Endothelial cell (in vitro differentiated cells): Measurements from ENCODE around the gene RNASE11. TPM values are rescaled to one million over a fixed set of nuclear protein-coding genes. Genes with fewer than 3 reads are reported as not detected.

Source experiments
- DNase-seq: peaks from one replicate; pipeline ENCODE4 v3.0.0; 2021; ENCODE audit warnings: low spot score
- H3K27ac Mint-ChIP-seq: one replicate; pipeline ENCODE4 v1.8.0; 2021; ENCODE audit warnings: mixed read lengths, inconsistent platforms; ENCODE audit not compliant: unreplicated experiment
- H3K27me3 Mint-ChIP-seq: one replicate; pipeline ENCODE4 v1.8.0; 2021; ENCODE audit warnings: mild to moderate bottlenecking, moderate library complexity, mixed read lengths, inconsistent platforms; ENCODE audit not compliant: unreplicated experiment
- H3K36me3 Mint-ChIP-seq: one replicate; pipeline ENCODE4 v1.8.0; 2021; ENCODE audit warnings: mild to moderate bottlenecking, low read depth, mixed read lengths, inconsistent platforms; ENCODE audit not compliant: unreplicated experiment
- H3K4me1 Mint-ChIP-seq: one replicate; pipeline ENCODE4 v1.8.0; 2021; ENCODE audit warnings: mild to moderate bottlenecking, mixed read lengths, inconsistent platforms; ENCODE audit not compliant: unreplicated experiment
- H3K4me3 Mint-ChIP-seq: one replicate; pipeline ENCODE4 v1.8.0; 2021; ENCODE audit warnings: mild to moderate bottlenecking, mixed read lengths, inconsistent platforms; ENCODE audit not compliant: unreplicated experiment
- H3K9me3 Mint-ChIP-seq: one replicate; pipeline ENCODE4 v1.8.0; 2021; ENCODE audit warnings: mixed read lengths, inconsistent platforms; ENCODE audit not compliant: unreplicated experiment
- CTCF ChIP-seq: fragments of 200-600 bp; sonication (generic); IDR thresholded peaks from one replicate; pipeline ENCODE4 v1.5.0; 2021; ENCODE audit warnings: antibody characterized with exemption; ENCODE audit not compliant: unreplicated experiment
- total RNA-seq: library from RNA; stranded (reverse); fragmentation: NEBNext Ultra II Directional; extraction: Animal tissue kit (Norgen Biotek cat#: 25700); gene quantifications from one replicate; pipeline ENCODE4 v1.2.1, GENCODE V29; 2021; ENCODE audit not compliant: unreplicated experiment

RNASE11 gene
- total RNA-seq, 1 donor from 2014 or later = 0.31 TPM

DNA sequence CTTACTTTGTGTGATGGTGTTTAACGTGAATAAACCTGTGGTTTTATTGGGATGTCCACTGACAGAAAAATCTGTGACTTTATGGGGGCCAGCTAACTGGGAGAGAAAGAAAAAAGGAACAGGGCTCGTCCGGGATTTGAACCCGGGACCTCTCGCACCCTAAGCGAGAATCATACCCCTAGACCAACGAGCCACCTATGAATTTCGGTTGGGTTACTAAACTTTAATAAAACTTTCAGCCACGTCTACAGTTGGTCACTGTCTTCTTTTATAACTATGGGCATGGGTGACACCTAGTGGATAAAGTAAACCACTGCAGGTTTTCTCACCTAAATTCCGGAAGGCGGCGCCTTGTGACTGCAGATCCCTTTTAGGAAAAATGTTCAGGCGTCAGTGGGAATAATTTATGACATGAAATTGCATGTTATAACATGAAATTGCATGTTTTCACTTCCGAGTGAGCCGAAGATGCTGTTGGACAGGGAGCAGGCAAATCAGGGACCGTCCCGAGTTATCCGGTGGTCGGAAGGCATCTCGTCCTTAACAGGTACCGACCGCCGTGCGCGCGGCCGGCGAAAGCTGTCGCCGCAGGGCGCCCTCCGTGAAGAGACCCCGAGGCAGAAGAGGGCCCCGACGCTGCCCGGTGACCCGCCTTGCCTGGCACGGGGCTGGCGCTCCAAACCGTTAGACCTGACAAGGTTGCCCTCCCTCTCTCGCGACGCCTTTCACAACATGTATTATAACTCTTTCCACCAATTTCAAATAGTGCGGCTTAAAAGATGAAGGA, 21.6 kb upstream of the RNASE11 start:
- H3K27me3 Mint-ChIP-seq = no peaks in the 10 kb centered on the region
- H3K27ac Mint-ChIP-seq = no peak overlapping the region
- DNase-seq = peak; percentile 76
- H3K4me3 Mint-ChIP-seq = no peak overlapping the region
- TF ChIP-seq CTCF = peak; percentile 98
- no peaks in the 10 kb centered on the region for H3K36me3 Mint-ChIP-seq
- no peaks in the 10 kb centered on the region for H3K9me3 Mint-ChIP-seq
- H3K4me1 Mint-ChIP-seq = peaks cover under 1% of the 10 kb centered on the region

DNA sequence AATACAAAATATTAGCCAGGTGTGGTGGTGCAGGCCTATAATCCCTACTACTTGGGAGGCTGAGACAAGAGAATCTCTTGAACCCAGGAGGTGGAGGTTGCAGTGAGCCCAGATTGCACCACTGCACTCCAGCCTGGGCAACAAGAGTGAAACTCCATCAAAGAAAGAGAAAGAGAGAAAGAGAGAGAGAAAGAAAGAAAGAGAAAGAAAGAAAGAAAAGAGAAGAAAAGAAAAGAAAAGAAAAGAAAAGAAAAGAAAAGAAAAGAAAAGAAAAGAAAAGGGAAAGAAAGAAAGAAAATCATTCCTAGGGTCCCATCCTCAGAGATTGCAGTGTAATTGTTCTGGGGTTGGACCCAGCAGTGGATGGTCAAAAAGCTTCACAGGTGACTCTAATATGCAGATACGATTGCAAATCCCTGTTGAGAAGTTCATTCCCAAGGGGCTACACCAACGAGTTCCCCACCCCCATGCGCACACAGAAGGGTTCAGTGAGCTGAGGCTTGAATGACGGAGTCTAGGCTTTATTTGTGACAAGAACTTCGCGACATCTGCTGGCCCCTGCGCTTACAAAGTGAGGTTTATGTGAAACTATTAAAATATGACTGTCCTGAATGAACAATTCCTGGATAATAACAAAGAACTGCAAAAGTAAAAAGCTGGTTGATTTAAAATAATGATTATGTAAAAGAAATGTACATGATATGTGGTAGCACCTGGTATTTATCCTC, 20.7 kb upstream of the RNASE11 start:
- TF ChIP-seq CTCF = no peak
- no peak overlapping the region for H3K4me3 Mint-ChIP-seq
- no peak overlapping the region for H3K27ac Mint-ChIP-seq
- no peak for DNase-seq
- H3K27me3 Mint-ChIP-seq = peaks cover 2% of the 10 kb centered on the region
- H3K9me3 Mint-ChIP-seq = no peaks in the 10 kb centered on the region
- H3K4me1 Mint-ChIP-seq = no peaks in the 10 kb centered on the region
- H3K36me3 Mint-ChIP-seq = no peaks in the 10 kb centered on the region

DNA sequence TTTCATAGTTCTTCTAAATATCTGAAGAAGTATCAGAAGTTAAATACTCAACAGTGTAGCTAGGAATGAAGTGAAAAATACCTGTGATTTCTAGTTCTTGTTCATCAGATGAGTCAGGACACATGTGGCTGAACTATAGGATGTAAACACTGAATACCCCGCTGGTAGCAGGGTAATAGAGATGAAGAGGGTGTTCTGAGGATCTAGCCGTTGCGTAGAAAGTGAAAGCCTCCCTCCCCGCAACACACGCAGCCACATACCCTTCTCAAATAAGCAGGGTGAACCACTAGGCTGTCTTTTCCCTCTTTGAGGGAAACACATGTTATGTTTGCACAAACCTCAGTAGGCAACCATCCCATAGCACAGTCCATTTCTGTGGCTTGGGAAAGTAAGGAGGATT, 19.8 kb upstream of the RNASE11 start:
- H3K36me3 Mint-ChIP-seq = no peaks in the 10 kb centered on the region

GRCh38 chr14:20606902-20607242, 19.1 kb upstream of the RNASE11 start:
- peaks cover 2% of the 10 kb centered on the region for H3K27me3 Mint-ChIP-seq
- H3K4me3 Mint-ChIP-seq = no peak overlapping the region
- H3K9me3 Mint-ChIP-seq = no peaks in the 10 kb centered on the region
- H3K36me3 Mint-ChIP-seq = no peaks in the 10 kb centered on the region
- TF ChIP-seq CTCF = no peak
- DNase-seq = no peak
- H3K27ac Mint-ChIP-seq = no peak overlapping the region
- H3K4me1 Mint-ChIP-seq = no peaks in the 10 kb centered on the region

More for the DNA sequence above, 19.8 kb upstream of the RNASE11 start:
- DNase-seq = no peak
- Mint-ChIP-seq H3K4me1 (no peaks in the 10 kb centered on the region), H3K4me3 (no peak overlapping the region), H3K27ac (no peak overlapping the region), H3K27me3 (peaks cover 2% of the 10 kb centered on the region), H3K9me3 (no peaks in the 10 kb centered on the region)
- TF ChIP-seq CTCF = no peak
